HEK293 (cell line): Measurements from ENCODE around the gene C19orf73.

Source experiments
- BCL6B ChIP-seq: fragments of 450-650 bp; formaldehyde crosslinking; IDR thresholded peaks from 2 replicates; pipeline ENCODE4 v1.5.1; 2017; ENCODE audit warnings: missing biosample characterization, missing genetic modification characterization
- CTCF ChIP-seq: fragments of 450-650 bp; formaldehyde crosslinking; IDR thresholded peaks from 2 replicates; pipeline ENCODE4 v1.5.1; 2016; ENCODE audit warnings: missing biosample characterization, missing genetic modification characterization
- FEZF1 ChIP-seq: fragments of 450-650 bp; formaldehyde crosslinking; IDR thresholded peaks from 2 replicates; pipeline ENCODE4 v1.5.1; 2016; ENCODE audit warnings: missing biosample characterization, missing genetic modification characterization
- SETDB1 ChIP-seq: IDR thresholded peaks from one replicate; pipeline ENCODE4 v1.6.1; 2017; ENCODE audit warnings: mild to moderate bottlenecking, low read length, moderate library complexity, mixed read lengths; ENCODE audit not compliant: insufficient read length
- TRIM28 ChIP-seq: IDR thresholded peaks from 2 replicates; pipeline ENCODE4 v1.6.1; 2011; ENCODE audit warnings: low read length, control low read depth, borderline replicate concordance
- ZBTB44 ChIP-seq: fragments of 450-650 bp; IDR thresholded peaks from 2 replicates; pipeline ENCODE4 v1.5.1; 2018; ENCODE audit warnings: missing biosample characterization, mild to moderate bottlenecking, missing genetic modification characterization
- ZBTB7A ChIP-seq: fragments of 450-650 bp; formaldehyde crosslinking; IDR thresholded peaks from 2 replicates; pipeline ENCODE4 v1.5.1; 2016; ENCODE audit warnings: low read depth, missing biosample characterization, missing genetic modification characterization
- ZNF138 ChIP-seq: fragments of 450-650 bp; formaldehyde crosslinking; IDR thresholded peaks from 2 replicates; pipeline ENCODE4 v1.5.1; 2016; ENCODE audit warnings: missing biosample characterization, missing genetic modification characterization, borderline replicate concordance
- ZNF140 ChIP-seq: fragments of 450-650 bp; formaldehyde crosslinking; IDR thresholded peaks from 2 replicates; pipeline ENCODE4 v1.5.1; 2016; ENCODE audit warnings: missing biosample characterization, missing genetic modification characterization
- ZNF23 ChIP-seq: fragments of 450-650 bp; formaldehyde crosslinking; IDR thresholded peaks from 2 replicates; pipeline ENCODE4 v1.5.1; 2016; ENCODE audit warnings: missing biosample characterization, missing genetic modification characterization, borderline replicate concordance
- ZNF248 ChIP-seq: fragments of 450-650 bp; formaldehyde crosslinking; IDR thresholded peaks from 2 replicates; pipeline ENCODE4 v1.5.1; 2017; ENCODE audit warnings: missing biosample characterization, missing genetic modification characterization
- ZNF266 ChIP-seq: fragments of 450-650 bp; formaldehyde crosslinking; IDR thresholded peaks from 2 replicates; pipeline ENCODE4 v1.5.1; 2016; ENCODE audit warnings: missing biosample characterization, missing genetic modification characterization, low read depth
- ZNF280C ChIP-seq: fragments of 450-650 bp; formaldehyde crosslinking; IDR thresholded peaks from 2 replicates; pipeline ENCODE4 v1.5.1; 2016; ENCODE audit warnings: missing biosample characterization, missing genetic modification characterization
- ZNF341 ChIP-seq: fragments of 450-650 bp; formaldehyde crosslinking; IDR thresholded peaks from 2 replicates; pipeline ENCODE4; 2016; ENCODE audit warnings: low read depth, missing biosample characterization, missing genetic modification characterization
- ZNF350 ChIP-seq: fragments of 450-650 bp; formaldehyde crosslinking; IDR thresholded peaks from 2 replicates; pipeline ENCODE4 v1.5.0; 2017; ENCODE audit warnings: missing biosample characterization, mild to moderate bottlenecking, missing genetic modification characterization
- ZNF426 ChIP-seq: fragments of 450-650 bp; formaldehyde crosslinking; IDR thresholded peaks from 2 replicates; pipeline ENCODE4 v1.5.1; 2017; ENCODE audit warnings: missing biosample characterization, missing genetic modification characterization, mild to moderate bottlenecking, inconsistent platforms, moderate library complexity
- ZNF510 ChIP-seq: fragments of 450-650 bp; formaldehyde crosslinking; IDR thresholded peaks from 2 replicates; pipeline ENCODE4 v1.5.1; 2018; ENCODE audit warnings: mild to moderate bottlenecking, missing genetic modification characterization, missing biosample characterization; ENCODE audit not compliant: insufficient replicate concordance
- ZNF521 ChIP-seq: fragments of 450-650 bp; formaldehyde crosslinking; IDR thresholded peaks from 2 replicates; pipeline ENCODE4 v1.5.1; 2017; ENCODE audit warnings: missing biosample characterization, mild to moderate bottlenecking, missing genetic modification characterization
- ZNF555 ChIP-seq: fragments of 450-650 bp; formaldehyde crosslinking; conservative IDR thresholded peaks from 2 replicates; pipeline ENCODE4 v1.5.1; 2017; ENCODE audit warnings: missing biosample characterization, mild to moderate bottlenecking, missing genetic modification characterization, inconsistent platforms
- ZNF629 ChIP-seq: fragments of 450-650 bp; formaldehyde crosslinking; IDR thresholded peaks from 2 replicates; pipeline ENCODE4 v1.5.1; 2017; ENCODE audit warnings: missing biosample characterization, missing genetic modification characterization
- TF ChIP-seq, protein P1 (sequence below): fragments of 450-650 bp; formaldehyde crosslinking; IDR thresholded peaks from 2 replicates; pipeline ENCODE4 v1.5.1; 2016; ENCODE audit warnings: missing biosample characterization, missing genetic modification characterization
- TF ChIP-seq, protein P2 (sequence below): fragments of 450-650 bp; formaldehyde crosslinking; conservative IDR thresholded peaks from 2 replicates; pipeline ENCODE4 v1.5.1; 2016; ENCODE audit warnings: low read depth, missing biosample characterization, missing genetic modification characterization

C19orf73 gene

GRCh38 chr19:49150106-49150943, 31.4 kb upstream of the C19orf73 start (continued):
- TF ChIP-seq ZNF280C (tag by site-specific recombination) (no peak), ZNF350 (no peak), BCL6B (no peak), ZBTB7A (tag by site-specific recombination) (0 out of 2 replicates have a peak, but pooled peaks have one; percentile 22), ZNF248 (tag by site-specific recombination) (no peak), SETDB1 (no peak), ZNF555 (tag by site-specific recombination) (no peak), ZNF266 (tag by site-specific recombination) (no peak), TRIM28 (0 out of 2 replicates have a peak, but pooled peaks have one; percentile 15), ZBTB44 (tag by site-specific recombination) (0 out of 2 replicates have a peak, but pooled peaks have one; percentile 12), ZNF140 (tag by site-specific recombination) (no peak), ZNF521 (tag by site-specific recombination) (no peak), ZNF23 (no peak), ZNF138 (tag by site-specific recombination) (no peak), ZNF510 (tag by site-specific recombination) (no peak), ZNF629 (tag by site-specific recombination) (peak; percentile 52), ZNF341 (tag by site-specific recombination) (peak; percentile 85), ZNF426 (no peak), CTCF (peak; percentile 45; the same call in 1 of the 2 replicates), FEZF1 (tag by site-specific recombination) (no peak)
- TF ChIP-seq, protein P1, sequence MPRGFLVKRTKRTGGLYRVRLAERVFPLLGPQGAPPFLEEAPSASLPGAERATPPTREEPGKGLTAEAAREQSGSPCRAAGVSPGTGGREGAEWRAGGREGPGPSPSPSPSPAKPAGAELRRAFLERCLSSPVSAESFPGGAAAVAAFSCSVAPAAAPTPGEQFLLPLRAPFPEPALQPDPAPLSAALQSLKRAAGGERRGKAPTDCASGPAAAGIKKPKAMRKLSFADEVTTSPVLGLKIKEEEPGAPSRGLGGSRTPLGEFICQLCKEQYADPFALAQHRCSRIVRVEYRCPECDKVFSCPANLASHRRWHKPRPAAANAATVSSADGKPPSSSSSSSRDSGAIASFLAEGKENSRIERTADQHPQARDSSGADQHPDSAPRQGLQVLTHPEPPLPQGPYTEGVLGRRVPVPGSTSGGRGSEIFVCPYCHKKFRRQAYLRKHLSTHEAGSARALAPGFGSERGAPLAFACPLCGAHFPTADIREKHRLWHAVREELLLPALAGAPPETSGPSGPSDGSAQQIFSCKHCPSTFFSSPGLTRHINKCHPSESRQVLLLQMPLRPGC (tag by site-specific recombination): no peak
- TF ChIP-seq, protein P2, sequence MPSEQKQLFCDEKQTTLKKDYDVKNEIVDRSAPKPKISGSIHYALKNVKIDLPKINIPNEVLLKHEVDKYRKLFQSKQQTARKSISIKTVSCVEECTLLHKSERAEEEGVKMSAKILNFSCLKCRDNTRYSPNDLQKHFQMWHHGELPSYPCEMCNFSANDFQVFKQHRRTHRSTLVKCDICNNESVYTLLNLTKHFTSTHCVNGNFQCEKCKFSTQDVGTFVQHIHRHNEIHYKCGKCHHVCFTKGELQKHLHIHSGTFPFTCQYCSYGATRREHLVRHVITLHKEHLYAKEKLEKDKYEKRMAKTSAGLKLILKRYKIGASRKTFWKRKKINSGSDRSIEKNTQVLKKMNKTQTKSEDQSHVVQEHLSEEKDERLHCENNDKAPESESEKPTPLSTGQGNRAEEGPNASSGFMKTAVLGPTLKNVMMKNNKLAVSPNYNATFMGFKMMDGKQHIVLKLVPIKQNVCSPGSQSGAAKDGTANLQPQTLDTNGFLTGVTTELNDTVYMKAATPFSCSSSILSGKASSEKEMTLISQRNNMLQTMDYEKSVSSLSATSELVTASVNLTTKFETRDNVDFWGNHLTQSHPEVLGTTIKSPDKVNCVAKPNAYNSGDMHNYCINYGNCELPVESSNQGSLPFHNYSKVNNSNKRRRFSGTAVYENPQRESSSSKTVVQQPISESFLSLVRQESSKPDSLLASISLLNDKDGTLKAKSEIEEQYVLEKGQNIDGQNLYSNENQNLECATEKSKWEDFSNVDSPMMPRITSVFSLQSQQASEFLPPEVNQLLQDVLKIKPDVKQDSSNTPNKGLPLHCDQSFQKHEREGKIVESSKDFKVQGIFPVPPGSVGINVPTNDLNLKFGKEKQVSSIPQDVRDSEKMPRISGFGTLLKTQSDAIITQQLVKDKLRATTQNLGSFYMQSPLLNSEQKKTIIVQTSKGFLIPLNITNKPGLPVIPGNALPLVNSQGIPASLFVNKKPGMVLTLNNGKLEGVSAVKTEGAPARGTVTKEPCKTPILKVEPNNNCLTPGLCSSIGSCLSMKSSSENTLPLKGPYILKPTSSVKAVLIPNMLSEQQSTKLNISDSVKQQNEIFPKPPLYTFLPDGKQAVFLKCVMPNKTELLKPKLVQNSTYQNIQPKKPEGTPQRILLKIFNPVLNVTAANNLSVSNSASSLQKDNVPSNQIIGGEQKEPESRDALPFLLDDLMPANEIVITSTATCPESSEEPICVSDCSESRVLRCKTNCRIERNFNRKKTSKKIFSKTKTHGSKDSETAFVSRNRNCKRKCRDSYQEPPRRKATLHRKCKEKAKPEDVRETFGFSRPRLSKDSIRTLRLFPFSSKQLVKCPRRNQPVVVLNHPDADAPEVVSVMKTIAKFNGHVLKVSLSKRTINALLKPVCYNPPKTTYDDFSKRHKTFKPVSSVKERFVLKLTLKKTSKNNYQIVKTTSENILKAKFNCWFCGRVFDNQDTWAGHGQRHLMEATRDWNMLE (tag by site-specific recombination): no peak
